Fibroblast of peridontal ligament (primary cell): ENCODE measurements around the gene XYLT2.
"Not testable (repeated sequence)": the region's sequence is repeated elsewhere in the genome, so short reads cannot be mapped to it uniquely, and the experiment has no call there.

Source experiments
- DNase-seq: peaks from one replicate; pipeline ENCODE4 v3.0.0-alpha.2; 2010; ENCODE audit errors: extremely low read depth

XYLT2 gene

DNA sequence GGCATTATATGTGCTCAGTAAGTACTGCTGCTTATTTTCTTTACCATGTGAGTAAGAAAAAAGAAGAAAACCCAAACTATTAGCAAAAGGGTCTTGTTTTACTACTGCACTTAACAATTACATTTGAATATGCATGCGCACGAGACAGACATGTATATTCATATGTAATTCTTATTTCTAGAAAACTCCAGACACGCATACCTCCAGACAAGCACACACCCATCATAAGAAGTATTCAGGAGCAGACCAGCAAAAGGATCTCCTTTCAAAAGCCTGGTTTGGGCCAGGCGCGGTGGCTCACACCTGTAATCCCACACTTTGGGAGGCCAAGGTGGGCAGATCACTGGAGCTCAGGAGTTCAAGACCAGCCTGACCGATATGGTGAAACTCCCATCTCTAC lies 43.6 kb downstream of the XYLT2 start:
- DNase-seq = no peak

GRCh38 chr17:50392621-50393020 lies 46.7 kb downstream of the XYLT2 start:
- DNase-seq = no peak

DNA sequence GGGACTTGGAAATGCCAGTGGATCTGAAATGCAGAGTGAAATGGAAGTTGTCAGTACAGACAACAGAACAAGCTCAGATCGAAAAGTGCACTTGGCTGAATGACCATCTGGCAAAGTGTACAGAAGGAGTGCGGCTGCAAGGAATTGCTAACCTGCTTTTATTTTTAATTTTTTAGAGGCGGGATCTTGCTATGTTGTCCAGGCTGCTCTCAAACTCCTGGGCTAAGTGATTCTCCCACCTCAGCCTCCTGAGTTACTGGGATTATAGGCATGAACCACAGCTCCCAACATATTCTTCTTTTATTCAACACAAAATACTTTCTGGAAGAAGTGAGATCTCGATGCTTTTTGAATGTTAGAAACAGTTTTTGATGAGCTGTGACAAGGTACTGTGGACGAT lies 47.8 kb downstream of the XYLT2 start:
- no peak for DNase-seq

DNA sequence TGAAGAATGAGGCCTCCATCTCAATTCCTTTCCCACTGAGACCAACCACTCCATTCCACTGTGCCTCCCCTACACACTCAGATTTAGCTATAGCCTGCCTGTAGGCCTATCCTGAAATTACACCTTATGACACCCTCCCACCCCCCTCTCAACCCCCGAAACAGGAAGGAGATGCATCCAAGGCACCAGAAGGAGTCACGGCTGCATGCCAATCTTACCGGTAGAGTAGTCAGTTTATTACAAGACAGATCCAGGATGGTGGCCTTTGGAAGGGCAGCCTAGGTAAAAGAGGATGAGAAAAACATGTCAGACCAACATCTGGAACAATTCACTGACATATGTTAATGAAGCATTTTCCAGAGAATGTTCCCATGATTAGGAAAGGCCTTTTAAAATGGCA lies 48.8 kb downstream of the XYLT2 start:
- no peak for DNase-seq

DNA sequence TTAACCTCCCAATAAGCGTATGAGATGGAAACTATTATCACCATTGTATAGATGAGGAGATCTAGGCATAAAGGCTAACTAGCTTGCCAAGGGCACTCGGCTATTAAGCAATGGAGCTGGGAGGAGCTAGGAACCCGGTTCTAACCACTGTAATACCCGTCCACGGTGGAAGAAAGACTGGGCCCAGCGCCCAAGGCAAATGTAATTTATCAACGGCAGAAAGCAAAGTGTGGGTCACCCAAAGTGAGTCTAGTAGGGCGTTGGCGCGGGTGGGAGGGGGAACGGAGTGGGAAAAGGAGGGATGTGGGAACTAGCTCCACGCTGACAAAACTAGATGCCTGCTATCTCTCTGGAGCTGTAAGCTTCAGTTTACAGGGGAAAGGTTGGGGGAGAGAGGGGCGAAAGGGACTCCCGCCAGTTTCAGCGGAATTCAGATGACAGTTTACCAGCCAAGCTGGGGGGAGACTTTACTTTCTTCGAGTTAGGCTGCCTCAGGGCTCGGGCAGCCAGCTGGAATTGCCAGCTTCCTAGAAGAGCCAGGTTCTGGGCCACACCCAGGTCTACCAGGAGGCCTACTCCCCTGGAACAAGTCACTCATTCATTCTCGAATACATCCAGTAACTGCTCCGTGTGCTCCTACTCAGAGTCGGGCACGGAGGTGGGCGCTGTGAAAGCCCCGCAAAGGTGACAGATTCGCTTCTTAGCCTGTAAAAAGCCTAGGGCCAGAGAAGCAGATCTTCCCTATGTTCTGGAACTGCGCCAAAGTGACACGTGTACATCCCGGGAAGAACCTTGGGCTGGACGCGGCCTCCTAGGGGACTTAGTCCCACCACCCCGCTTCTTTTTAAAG lies 50.6 kb downstream of the XYLT2 start:
- DNase-seq = peak; percentile 67

- DNase-seq = peak; percentile 76
These were observed 51.4 kb downstream of the XYLT2 start, which contains the start of gene LRRC59 for GRCh38 chr17:50397111-50397918. Gene LRRC59 (minus strand): TSS chr17:50397523. CDS start chr17:50397317, 206 bp downstream.

DNA sequence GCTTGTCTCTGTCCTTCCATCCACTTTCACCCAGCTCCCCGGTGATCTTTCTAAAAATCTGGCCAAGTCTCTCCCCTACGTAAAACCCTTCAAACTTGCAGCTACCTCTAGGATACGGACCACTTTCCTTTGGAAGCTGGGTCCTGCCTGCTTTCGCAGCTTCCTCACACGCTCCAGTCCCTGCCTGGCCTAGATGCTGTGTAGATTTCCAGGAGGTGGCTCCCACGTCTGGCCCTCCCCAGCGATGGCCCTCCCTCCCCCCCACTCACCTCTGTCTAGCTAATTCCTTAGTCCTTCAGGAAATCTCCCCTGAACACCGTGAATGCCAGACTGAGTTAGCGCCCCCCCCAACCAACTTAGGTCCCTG lies 52.0 kb downstream of the XYLT2 start:
- no peak for DNase-seq

- DNase-seq = not testable (repeated sequence)
These were observed 52.7 kb downstream of the XYLT2 start for GRCh38 chr17:50398672-50399071.

DNA sequence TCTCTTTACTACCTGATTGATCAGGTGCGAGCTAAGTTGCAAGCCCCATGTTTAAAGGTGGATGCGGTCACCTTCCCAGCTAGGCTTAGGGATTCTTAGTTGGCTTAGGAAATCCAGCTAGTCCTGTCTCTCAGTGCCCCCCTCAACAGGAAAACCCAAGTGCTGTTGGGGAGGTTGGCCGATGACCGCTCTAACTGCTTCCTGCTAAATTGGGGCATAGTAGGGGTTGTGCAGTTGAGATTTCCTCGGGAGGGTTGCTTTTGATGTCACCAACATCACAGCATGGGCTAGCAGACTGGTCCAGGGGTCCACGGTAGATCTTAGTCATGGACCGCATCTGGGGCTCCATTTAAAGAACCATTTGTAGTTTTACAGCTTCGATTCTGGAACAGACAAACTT lies 53.7 kb downstream of the XYLT2 start:
- not testable (repeated sequence) for DNase-seq

DNA sequence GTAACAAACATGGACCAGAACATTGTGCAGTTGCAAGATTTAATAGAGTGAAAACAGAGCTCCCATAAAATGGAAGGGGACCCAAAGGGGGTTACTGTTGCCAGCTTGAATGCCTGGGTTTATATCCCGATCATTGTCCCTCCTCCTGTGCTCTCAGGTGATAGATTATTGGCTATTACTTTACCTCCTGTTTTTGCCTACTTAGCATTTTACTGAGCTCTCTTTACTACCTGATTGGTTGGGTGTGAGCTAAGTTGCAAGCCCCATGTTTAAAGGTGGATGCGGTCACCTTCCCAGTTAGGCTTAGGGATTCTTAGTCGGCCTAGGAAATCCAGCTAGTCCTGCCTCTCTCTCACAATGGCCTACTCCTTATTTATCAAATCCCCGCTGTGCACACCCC lies 59.4 kb downstream of the XYLT2 start:
- not testable (repeated sequence) for DNase-seq

- DNase-seq = no peak
These were observed 60.7 kb downstream of the XYLT2 start for GRCh38 chr17:50406578-50406977.

DNA sequence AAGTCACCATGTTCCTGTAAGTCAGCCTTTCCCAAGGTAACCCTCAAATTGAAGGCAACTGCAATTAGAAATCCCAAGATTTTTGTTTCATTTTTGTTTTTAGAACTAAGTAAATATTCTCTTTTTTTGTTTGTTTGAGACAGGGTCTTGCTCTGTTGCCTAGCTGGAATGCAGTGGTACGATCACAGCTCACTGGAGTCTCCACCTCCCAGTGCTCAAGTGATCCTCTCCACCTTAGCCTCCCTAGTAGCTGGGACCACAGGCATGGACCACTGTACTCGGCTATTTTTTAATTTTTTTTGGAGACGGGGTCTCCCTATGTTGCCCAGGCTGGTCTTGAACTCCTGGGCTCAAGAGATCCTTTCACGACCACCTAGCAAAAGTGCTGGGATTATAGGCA lies 62.0 kb downstream of the XYLT2 start:
- DNase-seq = no peak
